Skeletal muscle cell (primary cell): Measurements from ENCODE around the gene AXDND1.
A peak's percentile ranks its signal among the peaks of the same experiment; 100 is the strongest.

Source experiments
- DNase-seq: peaks from one replicate; pipeline ENCODE4 v3.0.0-alpha.2; 2010; ENCODE audit warnings: low read depth
- H3K4me3 ChIP-seq: 2 replicates; pipeline ENCODE4 v1.5.1; 2011; ENCODE audit warnings: low read depth, mild to moderate bottlenecking, control low read depth, low read length, moderate library complexity

Gene AXDND1, protein sequence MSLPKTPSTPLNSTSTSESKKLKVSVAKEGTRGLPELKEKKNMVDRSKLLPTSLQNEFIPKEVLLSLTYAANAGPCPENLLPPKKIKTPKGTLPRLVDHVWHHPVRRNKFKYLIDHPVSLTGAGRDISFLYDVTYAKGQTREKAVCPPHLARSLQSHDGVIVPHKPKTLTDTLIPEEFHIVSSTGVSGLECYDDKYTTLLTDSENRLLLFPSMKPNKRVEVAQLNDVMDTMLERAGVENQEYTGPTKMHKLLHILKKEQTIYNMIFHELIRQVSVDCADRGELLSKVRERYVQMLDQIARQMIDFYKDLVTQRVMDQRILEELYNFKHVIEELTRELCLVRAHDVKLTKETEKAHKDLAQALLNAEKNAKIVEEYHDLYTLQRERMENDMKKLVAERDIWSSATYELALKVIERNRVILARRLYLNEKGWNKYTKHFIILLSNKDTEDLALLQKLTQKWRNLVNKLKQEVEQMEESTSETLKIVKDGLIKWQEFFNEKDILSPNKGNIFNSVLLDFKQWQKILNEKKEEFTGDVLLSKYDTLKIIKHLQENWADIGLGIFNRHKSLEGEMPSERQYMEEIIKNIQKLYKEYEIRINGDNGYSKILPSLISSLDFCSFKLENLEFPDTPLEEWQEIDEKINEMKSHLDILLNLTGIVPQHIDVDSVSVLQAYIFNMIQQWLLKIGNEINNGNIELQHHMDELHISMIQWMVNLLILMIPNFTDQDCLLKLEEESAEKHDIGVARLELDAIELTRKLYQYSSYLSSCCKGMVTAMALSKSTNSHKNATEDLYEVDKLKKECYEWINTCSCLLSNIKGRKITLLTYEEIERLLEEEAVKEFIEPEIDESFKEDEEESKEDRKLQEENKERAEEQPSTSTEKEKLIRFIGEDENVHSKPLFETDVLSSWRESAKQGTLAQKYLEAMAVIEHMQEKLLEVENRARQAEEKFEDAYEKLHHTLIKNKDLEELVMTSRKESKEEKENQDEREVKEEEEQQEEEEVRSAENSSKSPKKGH

DNA sequence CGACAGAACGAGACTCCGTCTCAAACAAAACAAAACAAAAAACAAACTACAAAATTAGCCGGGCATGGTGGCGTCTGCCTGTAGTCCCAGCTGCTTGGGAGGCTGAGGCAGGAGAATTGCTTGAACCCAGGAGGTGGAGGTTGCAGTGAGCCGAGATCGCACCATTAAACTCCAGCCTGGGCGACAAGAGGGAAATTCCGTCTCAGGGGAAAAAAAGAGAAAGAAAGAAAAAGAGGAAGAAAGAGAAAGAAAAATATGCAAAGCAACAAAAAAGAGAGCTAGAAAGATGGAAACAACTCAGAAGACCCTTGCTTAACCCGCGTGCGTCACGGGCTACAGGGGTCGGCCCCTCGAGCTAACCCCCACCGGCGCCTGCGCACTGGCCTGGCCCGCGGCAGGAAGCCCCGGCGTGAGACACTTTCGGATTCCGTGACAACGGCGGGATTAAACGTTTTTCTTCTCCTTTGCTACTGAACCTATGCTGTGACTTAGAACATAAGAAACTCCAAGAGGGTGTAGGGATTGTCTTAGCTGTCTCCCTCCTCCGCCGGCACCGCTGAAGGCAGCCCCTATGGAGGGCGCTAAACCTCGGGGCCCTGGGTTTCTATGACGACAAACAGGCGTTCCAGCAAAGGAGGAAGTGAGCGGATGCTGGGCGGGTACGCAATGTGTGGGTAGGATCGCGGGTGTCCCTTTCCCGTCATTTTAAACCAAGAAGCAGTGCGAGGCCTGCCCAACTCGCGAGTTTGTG lies at the start of gene AXDND1:
Gene AXDND1 (plus strand): TSS at position 630 of the 751 bp plus-strand sequence. CDS start 539 bp downstream, outside the sequence.
- peak within 1 kb of the TSS; percentile 70 for H3K4me3 ChIP-seq
- peak; percentile 49 for DNase-seq

- H3K4me3 ChIP-seq = no peak overlapping the region
- no peak for DNase-seq
Observed at GRCh38 chr1:179318491-179318890, 47.3 kb upstream of the AXDND1 start.

DNA sequence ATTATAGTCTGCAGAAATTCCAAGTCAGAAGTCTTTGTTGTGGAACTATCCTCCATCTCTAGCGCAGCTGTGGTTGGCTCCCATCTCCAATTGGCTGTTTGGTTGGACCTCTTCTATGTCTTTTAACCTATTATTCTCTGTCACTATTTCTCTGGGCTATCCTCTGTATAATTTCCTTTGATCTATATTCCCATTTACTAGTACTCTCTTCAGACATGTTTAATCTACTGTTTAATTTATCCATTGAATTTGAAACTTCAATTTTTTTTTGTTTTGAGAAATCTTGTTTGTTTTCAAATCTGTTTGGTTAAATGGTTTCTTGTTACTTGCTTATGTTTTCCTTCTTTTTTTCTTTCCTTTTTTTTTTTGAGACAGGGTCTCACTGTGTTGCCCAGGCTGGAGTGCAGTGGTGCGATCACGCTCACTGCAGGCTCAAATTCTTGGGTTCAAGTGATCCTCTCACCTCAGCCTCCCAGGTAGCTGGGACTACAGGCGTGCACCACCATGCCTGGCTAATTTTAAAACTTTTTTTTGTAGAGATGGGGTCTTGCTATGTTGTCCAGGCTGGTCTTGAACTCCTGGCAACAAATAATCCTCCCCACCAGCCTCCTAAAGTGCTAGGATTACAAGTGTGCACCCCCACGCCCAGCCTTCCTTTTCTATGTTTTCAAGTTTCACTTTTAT lies 44.1 kb upstream of the AXDND1 start:
- H3K4me3 ChIP-seq = no peak overlapping the region
- no peak for DNase-seq

- H3K4me3 ChIP-seq = no peak overlapping the region
- DNase-seq = no peak
Observed at GRCh38 chr1:179322557-179322956, 43.2 kb upstream of the AXDND1 start.

GRCh38 chr1:179323436-179323835 lies 42.3 kb upstream of the AXDND1 start:
- DNase-seq = no peak
- no peak overlapping the region for H3K4me3 ChIP-seq

GRCh38 chr1:179325836-179326235 lies 39.9 kb upstream of the AXDND1 start:
- no peak overlapping the region for H3K4me3 ChIP-seq
- DNase-seq = no peak

GRCh38 chr1:179326746-179327145 lies 39.0 kb upstream of the AXDND1 start:
- H3K4me3 ChIP-seq = no peak overlapping the region
- DNase-seq = no peak

DNA sequence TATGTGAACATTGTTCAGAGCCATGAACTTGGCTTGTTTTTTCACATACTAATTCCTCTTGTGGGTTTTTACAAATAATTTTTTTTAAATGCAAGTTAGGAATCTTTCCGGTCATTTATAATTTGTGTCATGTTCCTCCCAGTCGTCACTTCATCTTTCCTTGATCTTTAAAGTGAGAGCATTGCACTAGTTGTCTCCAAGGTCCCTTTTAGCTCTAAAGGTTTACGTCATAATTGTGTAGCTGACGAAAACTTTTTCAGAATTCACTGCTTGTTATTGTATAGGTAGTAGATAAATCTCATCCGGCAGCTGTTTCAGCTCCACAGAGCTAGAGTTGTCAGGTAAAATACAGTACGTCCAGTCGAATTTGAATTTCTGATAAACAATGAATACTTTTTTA lies 38.6 kb upstream of the AXDND1 start:
- no peak for DNase-seq
- H3K4me3 ChIP-seq = no peak overlapping the region

DNA sequence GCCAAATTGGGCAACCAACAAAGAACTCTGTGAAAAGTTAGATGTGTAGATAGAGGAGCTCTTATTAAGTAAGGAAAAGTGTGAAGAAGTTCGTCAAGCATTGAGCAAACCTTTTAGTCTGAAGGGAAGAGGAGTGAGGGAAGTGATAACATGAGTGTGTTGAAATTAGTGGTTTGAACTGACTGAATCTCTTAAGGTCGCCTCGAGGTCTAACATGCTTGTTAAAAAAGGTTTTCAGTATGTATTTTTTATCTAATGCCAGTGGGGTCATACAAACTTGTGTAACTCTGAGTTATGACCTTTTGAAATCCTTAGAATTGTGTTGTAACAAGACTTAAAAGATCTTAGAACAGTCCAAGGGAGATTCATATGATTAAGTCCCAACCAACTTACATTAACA lies 38.1 kb upstream of the AXDND1 start:
- no peak overlapping the region for H3K4me3 ChIP-seq
- no peak for DNase-seq

DNA sequence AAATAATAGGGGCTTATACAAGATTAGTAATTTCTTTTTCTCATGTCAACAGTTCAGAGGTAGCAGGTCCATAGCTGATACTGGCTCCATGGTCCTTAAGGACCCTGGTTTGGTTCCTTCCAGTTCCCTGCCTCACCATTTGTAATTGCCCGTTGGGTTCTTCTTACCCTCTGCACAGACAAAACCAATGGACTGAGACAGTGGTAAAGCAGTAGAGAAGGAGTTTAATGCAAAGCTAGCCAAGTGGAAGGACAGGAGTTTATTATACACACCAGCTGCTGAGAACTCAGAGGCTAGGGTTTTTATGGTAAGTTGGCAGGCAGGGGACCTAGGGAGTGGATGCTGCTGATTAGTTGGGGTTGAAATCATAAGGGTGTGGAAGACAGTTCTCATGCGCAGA lies 35.9 kb upstream of the AXDND1 start:
- H3K4me3 ChIP-seq = no peak overlapping the region
- no peak for DNase-seq

GRCh38 chr1:179334440-179334839 lies 31.3 kb upstream of the AXDND1 start:
- DNase-seq = no peak
- no peak overlapping the region for H3K4me3 ChIP-seq

DNA sequence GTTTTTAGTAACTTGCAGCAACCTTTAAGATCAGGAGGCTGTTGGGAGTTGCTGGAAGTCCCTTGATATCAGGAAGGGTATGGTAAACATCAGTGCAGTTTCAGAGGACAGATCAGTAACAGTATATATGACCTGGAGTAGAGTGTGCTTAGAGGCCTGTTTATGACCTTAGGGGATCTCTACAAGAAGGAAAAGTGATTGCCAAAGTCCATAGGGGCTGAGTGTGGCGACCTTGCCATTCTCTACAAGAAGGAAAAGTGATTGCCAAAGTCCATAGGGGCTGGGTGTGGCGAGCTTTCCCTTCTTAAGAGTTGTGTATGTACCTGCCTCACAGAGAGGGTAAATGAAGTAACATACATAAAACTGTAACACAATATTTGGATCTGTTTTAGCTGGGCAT lies 28.5 kb upstream of the AXDND1 start:
- no peak for DNase-seq
- H3K4me3 ChIP-seq = no peak overlapping the region

DNA sequence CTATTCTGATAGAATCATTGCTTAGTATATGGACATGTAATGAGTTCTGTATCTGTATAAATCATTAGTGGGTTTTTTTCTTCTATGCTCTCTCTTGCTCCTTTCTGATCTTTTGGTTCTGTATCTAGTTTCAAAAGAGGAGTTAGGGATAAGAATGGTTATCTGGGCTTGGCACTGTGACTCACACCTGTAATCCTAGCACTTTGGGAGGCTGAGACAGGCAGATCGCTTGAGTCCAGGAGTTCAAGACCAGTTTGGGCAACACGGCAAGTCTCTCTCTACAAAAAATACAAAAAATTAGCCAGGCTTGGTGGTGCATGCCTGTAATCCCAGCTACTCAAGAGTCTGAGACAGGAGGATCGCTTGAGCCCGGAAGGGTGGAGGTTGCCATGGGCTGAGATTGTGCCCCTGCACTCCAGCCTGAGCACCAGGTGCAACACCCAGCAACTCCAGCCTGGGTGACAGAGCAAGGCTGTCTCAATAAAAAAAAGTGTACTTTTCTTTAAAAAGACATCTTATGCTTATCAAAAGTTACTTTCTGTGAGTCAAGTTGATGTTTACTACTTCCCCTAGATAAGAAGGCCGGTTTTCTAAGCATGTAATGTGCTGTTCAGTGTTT lies 27.7 kb upstream of the AXDND1 start:
- DNase-seq = no peak

GRCh38 chr1:179340918-179341317 lies 24.9 kb upstream of the AXDND1 start:
- DNase-seq = no peak
- H3K4me3 ChIP-seq = no peak overlapping the region

More for the DNA sequence above, 27.7 kb upstream of the AXDND1 start:
- no peak overlapping the region for H3K4me3 ChIP-seq

GRCh38 chr1:179341943-179342547 lies 23.7 kb upstream of the AXDND1 start:
- no peak for DNase-seq
- no peak overlapping the region for H3K4me3 ChIP-seq

GRCh38 chr1:179342740-179343404 lies 22.9 kb upstream of the AXDND1 start:
- H3K4me3 ChIP-seq = no peak overlapping the region
- no peak for DNase-seq

- H3K4me3 ChIP-seq = no peak overlapping the region
- DNase-seq = no peak
Observed at GRCh38 chr1:179351281-179351680, 14.5 kb upstream of the AXDND1 start.

DNA sequence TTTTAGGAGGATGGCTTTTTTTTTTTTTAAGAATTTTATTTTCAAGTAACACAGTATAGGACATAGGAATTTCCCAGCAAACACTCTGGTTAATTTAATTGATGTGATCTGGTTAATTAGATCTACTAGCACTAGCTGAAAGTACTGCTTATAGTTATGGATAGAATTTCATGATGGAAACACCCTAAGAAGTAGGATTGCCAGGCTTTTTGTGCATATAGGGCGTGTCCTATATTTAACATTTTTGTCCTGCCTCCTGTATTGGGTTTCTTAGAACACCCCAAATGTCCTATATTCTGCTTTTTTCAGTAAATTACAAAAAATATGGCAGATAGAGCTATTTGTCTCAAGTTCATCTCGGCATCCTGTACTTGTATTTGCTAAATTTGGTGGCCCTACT lies 13.5 kb upstream of the AXDND1 start:
- DNase-seq = no peak
- no peak overlapping the region for H3K4me3 ChIP-seq
